CD4-positive, CD25-positive, alpha-beta regulatory T cell (primary cell): ENCODE results near the gene SYNPO2. TPM values are rescaled to one million over a fixed set of nuclear protein-coding genes. Genes with fewer than 3 reads are reported as not detected.

Experiments
- ATAC-seq, 2 donors: fragments of 150-1000 bp; cut with Tn5 transposase; one replicate each; pipeline ENCODE4 v1.10.0; 2021; ENCODE audit warnings: low read depth in 2 of 2, moderate number of reproducible peaks in 2 of 2, moderate library complexity in 1 of 2
- DNase-seq, 3 donors: peaks; one replicate each; pipeline versions ENCODE4 v3.0.0 to v3.0.0-alpha.2; 2012 to 2022; ENCODE audit warnings: mixed read lengths in 1 of 3
- H3K27ac ChIP-seq: one replicate; pipeline ENCODE4 v1.7.0; 2013; ENCODE audit warnings: mild to moderate bottlenecking, low read length; ENCODE audit not compliant: insufficient read depth, poor library complexity, severe bottlenecking
- H3K27me3 ChIP-seq: one replicate; pipeline ENCODE4 v1.7.0; 2013; ENCODE audit warnings: low read length; ENCODE audit not compliant: control insufficient read depth, insufficient read depth
- H3K36me3 ChIP-seq: one replicate; pipeline ENCODE4 v1.7.0; 2013; ENCODE audit warnings: mild to moderate bottlenecking, low read length, moderate library complexity; ENCODE audit not compliant: control insufficient read depth, insufficient read depth
- H3K4me1 ChIP-seq: 2 replicates; pipeline ENCODE4 v1.7.0; 2013; ENCODE audit warnings: mild to moderate bottlenecking, low read length; ENCODE audit not compliant: insufficient read depth, control insufficient read depth, poor library complexity, severe bottlenecking
- H3K4me3 ChIP-seq: one replicate; pipeline ENCODE4 v1.7.0; 2013; ENCODE audit warnings: low read depth, mild to moderate bottlenecking, low read length, moderate library complexity
- H3K9me3 ChIP-seq, 2 experiments: 1 replicate in 1 of 2; 2 replicates in 1 of 2; pipeline ENCODE4 v1.7.0; 2013; ENCODE audit warnings: low read length in 2 of 2, mild to moderate bottlenecking in 1 of 2, moderate library complexity in 1 of 2; ENCODE audit not compliant: control insufficient read depth in 2 of 2
- H3K27ac Mint-ChIP-seq, 3 donors: one replicate each; pipeline ENCODE4 v1.8.0; 2020 to 2022; ENCODE audit warnings: mild to moderate bottlenecking in 3 of 3, mixed read lengths in 3 of 3, moderate library complexity in 2 of 3
- H3K27me3 Mint-ChIP-seq: one replicate; pipeline ENCODE4 v1.8.0; 2022; ENCODE audit warnings: mild to moderate bottlenecking, mixed read lengths
- H3K36me3 Mint-ChIP-seq: one replicate; pipeline ENCODE4 v1.8.0; 2020; ENCODE audit warnings: mixed read lengths
- H3K4me1 Mint-ChIP-seq, 4 donors: one replicate each; pipeline ENCODE4 v1.8.0; 2020 to 2022; ENCODE audit warnings: mixed read lengths in 4 of 4, mild to moderate bottlenecking in 1 of 4
- H3K4me3 Mint-ChIP-seq, 4 donors: one replicate each; pipeline ENCODE4 v1.8.0; 2020 to 2022; ENCODE audit warnings: mild to moderate bottlenecking in 4 of 4, mixed read lengths in 4 of 4, moderate library complexity in 3 of 4
- H3K9me3 Mint-ChIP-seq, 7 donors: one replicate each; pipeline ENCODE4 v1.8.0; 2020 to 2022; ENCODE audit warnings: mixed read lengths in 7 of 7, mild to moderate bottlenecking in 3 of 7, moderate library complexity in 2 of 7
- polyA plus RNA-seq, 4 donors: library from polyadenylated mRNA; unstranded; fragments of 300-500 nt; fragmentation: Illumina TruSeq; gene quantifications; one replicate each; pipeline ENCODE4 v1.2.3, GENCODE V29; 2021
- total RNA-seq: library from RNA; stranded (reverse); gene quantifications from one replicate; pipeline ENCODE4 v1.2.3, GENCODE V29; 2022

The SYNPO2 gene
- total and polyA plus RNA-seq, 5 donors from 2014 or later: 0.13 to 0.35 (median 0.25) TPM

GRCh38 chr4:119029847-119030535 is 141.3 kb downstream of the SYNPO2 start:
- Histone ChIP-seq H3K27me3 (no peaks in the 10 kb centered on the region), H3K27ac (no peak overlapping the region), H3K36me3 (no peaks in the 10 kb centered on the region), H3K4me1 (no peaks in the 10 kb centered on the region), H3K9me3 (no peaks in the 10 kb centered on the region), H3K4me3 (no peak overlapping the region)
- ATAC-seq: no peak
- H3K27ac Mint-ChIP-seq: no peak overlapping the region
- H3K27me3 Mint-ChIP-seq: peaks cover 8% of the 10 kb centered on the region
- no peaks in the 10 kb centered on the region for H3K4me1 Mint-ChIP-seq
- no peaks in the 10 kb centered on the region for H3K9me3 Mint-ChIP-seq
- H3K4me3 Mint-ChIP-seq: no peak overlapping the region
- no peaks in the 10 kb centered on the region for H3K36me3 Mint-ChIP-seq
- no peak for DNase-seq

DNA sequence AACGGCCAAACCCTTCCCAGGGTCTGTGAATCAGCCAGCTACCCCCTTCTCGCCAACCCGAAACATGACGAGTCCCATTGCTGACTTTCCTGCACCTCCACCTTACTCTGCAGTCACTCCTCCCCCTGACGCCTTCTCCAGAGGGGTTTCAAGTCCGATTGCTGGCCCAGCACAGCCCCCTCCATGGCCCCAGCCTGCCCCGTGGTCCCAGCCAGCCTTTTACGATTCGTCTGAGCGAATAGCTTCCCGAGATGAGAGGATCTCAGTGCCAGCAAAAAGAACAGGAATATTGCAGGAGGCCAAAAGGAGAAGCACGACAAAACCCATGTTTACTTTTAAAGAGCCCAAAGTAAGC is 141.9 kb downstream of the SYNPO2 start:
- H3K36me3 ChIP-seq: no peaks in the 10 kb centered on the region
- DNase-seq: no peak
- Mint-ChIP-seq H3K4me1 (no peaks in the 10 kb centered on the region), H3K27me3 (peaks cover 4% of the 10 kb centered on the region), H3K9me3 (no peaks in the 10 kb centered on the region), H3K4me3 (no peak overlapping the region), H3K36me3 (no peaks in the 10 kb centered on the region), H3K27ac (no peak overlapping the region)
- no peak overlapping the region for H3K27ac ChIP-seq
- H3K4me1 ChIP-seq: no peaks in the 10 kb centered on the region
- no peak for ATAC-seq
- H3K4me3 ChIP-seq: no peak overlapping the region
- no peaks in the 10 kb centered on the region for H3K27me3 ChIP-seq
- no peaks in the 10 kb centered on the region for H3K9me3 ChIP-seq

DNA sequence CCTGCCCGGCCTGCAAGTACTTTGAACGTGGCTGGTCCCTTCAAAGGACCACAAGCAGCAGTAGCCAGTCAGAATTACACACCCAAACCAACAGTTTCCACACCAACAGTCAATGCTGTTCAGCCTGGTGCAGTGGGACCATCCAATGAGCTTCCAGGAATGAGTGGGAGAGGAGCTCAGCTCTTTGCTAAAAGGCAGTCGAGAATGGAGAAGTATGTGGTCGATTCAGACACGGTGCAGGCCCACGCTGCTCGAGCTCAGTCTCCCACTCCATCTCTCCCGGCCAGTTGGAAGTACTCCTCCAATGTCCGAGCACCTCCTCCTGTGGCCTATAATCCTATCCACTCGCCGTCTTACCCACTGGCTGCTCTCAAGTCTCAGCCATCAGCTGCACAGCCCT is 142.6 kb downstream of the SYNPO2 start:
- no peak for ATAC-seq
- no peaks in the 10 kb centered on the region for H3K4me1 ChIP-seq
- H3K27me3 ChIP-seq: no peaks in the 10 kb centered on the region
- H3K27me3 Mint-ChIP-seq: peaks cover 4% of the 10 kb centered on the region
- H3K4me3 Mint-ChIP-seq: no peak overlapping the region
- H3K36me3 ChIP-seq: no peaks in the 10 kb centered on the region
- DNase-seq: no peak
- no peak overlapping the region for H3K4me3 ChIP-seq
- no peaks in the 10 kb centered on the region for H3K4me1 Mint-ChIP-seq
- no peaks in the 10 kb centered on the region for H3K9me3 Mint-ChIP-seq
- no peak overlapping the region for H3K27ac ChIP-seq
- H3K27ac Mint-ChIP-seq: no peak overlapping the region
- no peaks in the 10 kb centered on the region for H3K36me3 Mint-ChIP-seq
- H3K9me3 ChIP-seq: no peaks in the 10 kb centered on the region

DNA sequence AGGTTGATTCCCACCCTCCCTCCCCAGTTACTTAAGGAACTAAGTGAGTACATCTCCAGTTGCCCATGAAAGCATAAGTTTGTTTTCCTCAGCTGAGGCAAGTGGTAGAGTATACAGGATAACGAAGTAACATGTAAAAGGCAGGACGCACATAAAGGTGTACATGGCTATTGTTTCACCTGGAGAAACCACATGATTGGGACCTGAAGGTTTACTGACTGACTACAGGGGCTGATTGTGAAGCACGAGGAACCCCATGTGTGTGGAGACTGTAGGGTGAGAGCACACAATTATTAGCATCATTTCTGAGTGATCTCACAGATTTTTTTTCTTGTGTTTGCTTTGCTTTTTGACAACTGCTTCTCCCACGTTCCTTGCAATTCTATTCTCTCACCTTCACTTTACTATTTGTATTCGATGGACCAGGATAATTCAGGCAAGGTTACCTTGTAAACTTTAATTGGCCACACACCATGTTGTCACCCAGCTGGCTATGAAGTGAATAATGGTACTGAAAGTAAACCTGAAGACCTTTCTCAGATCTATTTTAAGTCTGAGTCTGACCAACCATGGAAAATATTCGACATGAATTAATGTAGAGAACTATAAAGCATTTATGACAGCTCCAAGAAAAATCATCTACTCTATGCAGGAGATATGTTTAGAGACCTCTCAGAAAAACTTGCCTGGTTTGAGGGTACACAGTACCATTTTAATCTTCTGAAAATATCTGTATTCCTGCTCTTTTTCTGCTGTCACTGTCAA is 144.4 kb downstream of the SYNPO2 start:
- Histone ChIP-seq H3K4me3 (no peak overlapping the region), H3K27me3 (no peaks in the 10 kb centered on the region), H3K36me3 (no peaks in the 10 kb centered on the region), H3K9me3 (no peaks in the 10 kb centered on the region), H3K27ac (no peak overlapping the region), H3K4me1 (no peaks in the 10 kb centered on the region)
- H3K27me3 Mint-ChIP-seq: peaks cover 4% of the 10 kb centered on the region
- H3K27ac Mint-ChIP-seq: no peak overlapping the region
- H3K36me3 Mint-ChIP-seq: no peaks in the 10 kb centered on the region
- H3K9me3 Mint-ChIP-seq: no peaks in the 10 kb centered on the region
- no peaks in the 10 kb centered on the region for H3K4me1 Mint-ChIP-seq
- no peak overlapping the region for H3K4me3 Mint-ChIP-seq
- DNase-seq (no peak), ATAC-seq (no peak)

GRCh38 chr4:119034276-119035008 is 145.8 kb downstream of the SYNPO2 start:
- no peak overlapping the region for H3K4me3 ChIP-seq
- H3K27me3 ChIP-seq: no peaks in the 10 kb centered on the region
- no peak overlapping the region for H3K27ac Mint-ChIP-seq
- no peaks in the 10 kb centered on the region for H3K36me3 ChIP-seq
- H3K9me3 Mint-ChIP-seq: no peaks in the 10 kb centered on the region
- peaks cover 4% of the 10 kb centered on the region for H3K27me3 Mint-ChIP-seq
- H3K4me1 ChIP-seq: no peaks in the 10 kb centered on the region
- H3K27ac ChIP-seq: no peak overlapping the region
- H3K4me1 Mint-ChIP-seq: no peaks in the 10 kb centered on the region
- H3K36me3 Mint-ChIP-seq: no peaks in the 10 kb centered on the region
- no peak for ATAC-seq
- no peaks in the 10 kb centered on the region for H3K9me3 ChIP-seq
- H3K4me3 Mint-ChIP-seq: no peak overlapping the region
- no peak for DNase-seq

- Mint-ChIP-seq H3K27me3 (peaks cover 4% of the 10 kb centered on the region), H3K4me3 (no peak overlapping the region)
Measured at GRCh38 chr4:119035951-119036737, 147.5 kb downstream of the SYNPO2 start.

GRCh38 chr4:119037709-119038108 is 149.1 kb downstream of the SYNPO2 start:
- ATAC-seq (no peak), DNase-seq (no peak)
- no peak overlapping the region for H3K27ac Mint-ChIP-seq
- Histone ChIP-seq H3K4me3 (no peak overlapping the region), H3K27ac (no peak overlapping the region), H3K27me3 (peaks cover 4% of the 10 kb centered on the region), H3K4me1 (no peaks in the 10 kb centered on the region), H3K36me3 (no peaks in the 10 kb centered on the region), H3K9me3 (no peaks in the 10 kb centered on the region)
- H3K36me3 Mint-ChIP-seq: no peaks in the 10 kb centered on the region
- H3K27me3 Mint-ChIP-seq: peaks cover 11% of the 10 kb centered on the region
- H3K9me3 Mint-ChIP-seq: no peaks in the 10 kb centered on the region
- H3K4me3 Mint-ChIP-seq: no peak overlapping the region
- peaks cover 0 to 5% (median 0%) of the 10 kb centered on the region in 4 donors for H3K4me1 Mint-ChIP-seq

More at GRCh38 chr4:119035951-119036737, 147.5 kb downstream of the SYNPO2 start:
- Mint-ChIP-seq H3K9me3 (no peaks in the 10 kb centered on the region), H3K27ac (no peak overlapping the region), H3K4me1 (no peaks in the 10 kb centered on the region), H3K36me3 (no peaks in the 10 kb centered on the region)
- H3K4me3 ChIP-seq: no peak overlapping the region
- H3K36me3 ChIP-seq: no peaks in the 10 kb centered on the region
- H3K27ac ChIP-seq: no peak overlapping the region
- peaks cover 4% of the 10 kb centered on the region for H3K27me3 ChIP-seq
- ATAC-seq (no peak), DNase-seq (no peak)
- H3K9me3 ChIP-seq: no peaks in the 10 kb centered on the region
- no peaks in the 10 kb centered on the region for H3K4me1 ChIP-seq
